H1 (cell line): ENCODE data around the gene IFT122. TPM values are rescaled to one million over a fixed set of nuclear protein-coding genes. Genes with fewer than 3 reads are reported as not detected.
A peak's percentile ranks its signal among the peaks of the same experiment; 100 is the strongest.

Source experiments
- CTCF ChIA-PET: fragments of 300-600 bp; sonication (Branson Sonifier 250); formaldehyde crosslinking; loops from one replicate; lab custom pipeline; 2021; ENCODE audit not compliant: partially characterized antibody; lab: Charles Lee
- POLR2A ChIA-PET: fragments of 300-600 bp; sonication (Branson Sonifier 250); formaldehyde crosslinking; loops from one replicate; lab custom pipeline; 2021; ENCODE audit warnings: inconsistent platforms; ENCODE audit not compliant: partially characterized antibody; lab: Charles Lee
- DNase-seq, 2 experiments: peaks; one replicate each; pipeline versions ENCODE4 v3.0.0 to v3.0.0-alpha.2; 2010 to 2022; ENCODE audit warnings: low spot score in 2 of 2, low read depth in 1 of 2, mixed read lengths in 1 of 2
- FAIRE-seq: peaks from 2 replicates; lab custom pipeline; 2011; peaks lifted over from hg19 to GRCh38; lab: Jason Lieb, UNC
- H2AFZ ChIP-seq: 2 replicates; pipeline ENCODE4 v1.8.1; 2012; ENCODE audit warnings: low read length, inconsistent platforms
- H2AK5ac ChIP-seq: 2 replicates; pipeline ENCODE4 v1.6.1; 2013; ENCODE audit warnings: low read depth, low read length
- H2BK120ac ChIP-seq: replicated peaks from 2 replicates; pipeline ENCODE3; 2013; ENCODE audit warnings: low read depth, low read length, inconsistent platforms
- H2BK12ac ChIP-seq: 2 replicates; pipeline ENCODE4 v1.6.1; 2013; ENCODE audit warnings: low read depth, low read length
- H2BK15ac ChIP-seq: 2 replicates; pipeline ENCODE4 v1.6.1; 2013; ENCODE audit warnings: low read length
- H2BK20ac ChIP-seq: 2 replicates; pipeline ENCODE4 v1.6.1; 2013; ENCODE audit warnings: low read length
- H2BK5ac ChIP-seq: 2 replicates; pipeline ENCODE4 v1.6.1; 2013; ENCODE audit warnings: low read depth, low read length
- H3K14ac ChIP-seq: 2 replicates; pipeline ENCODE4 v1.6.1; 2013; ENCODE audit warnings: inconsistent platforms; ENCODE audit not compliant: insufficient read length
- H3K18ac ChIP-seq: 2 replicates; pipeline ENCODE4 v1.6.1; 2013; ENCODE audit warnings: low read length; ENCODE audit errors: extremely low read depth
- H3K23ac ChIP-seq: 2 replicates; pipeline ENCODE4 v1.6.1; 2013; ENCODE audit warnings: inconsistent platforms; ENCODE audit not compliant: insufficient read length
- H3K23me2 ChIP-seq: 2 replicates; pipeline ENCODE4 v1.6.1; 2013; ENCODE audit warnings: low read depth, low read length
- H3K27ac ChIP-seq: 2 replicates; pipeline ENCODE4 v1.6.1; 2011; ENCODE audit warnings: low read depth, low read length, inconsistent platforms
- H3K27me3 ChIP-seq, 4 experiments: replicated peaks in 1 of 4; 1 replicate in 1 of 4; 2 replicates in 3 of 4; pipeline versions ENCODE4 v1.6.1 to v1.8.1; 2011 to 2013; ENCODE audit warnings: low read length in 3 of 4, mild to moderate bottlenecking in 3 of 4, inconsistent platforms in 2 of 4, mixed read lengths in 2 of 4, moderate library complexity in 1 of 4; ENCODE audit not compliant: control insufficient read depth in 3 of 4, insufficient read depth in 3 of 4; ENCODE audit errors: extremely low read depth in 1 of 4
- H3K36me3 ChIP-seq, 4 experiments: 2 replicates each; pipeline versions ENCODE4 v1.6.1 to v1.8.1; 2011 to 2013; ENCODE audit warnings: mild to moderate bottlenecking in 4 of 4, low read length in 3 of 4, moderate library complexity in 2 of 4, control low read depth in 1 of 4, inconsistent platforms in 1 of 4; ENCODE audit not compliant: insufficient read depth in 4 of 4, control insufficient read depth in 2 of 4
- H3K4ac ChIP-seq: replicated peaks from 2 replicates; pipeline ENCODE3; 2013; ENCODE audit warnings: low read length, low read depth, mixed read lengths, inconsistent platforms; ENCODE audit not compliant: insufficient read length
- H3K4me1 ChIP-seq, 4 experiments: replicated peaks in 1 of 4; 1 replicate in 1 of 4; 2 replicates in 3 of 4; pipeline versions ENCODE4 v1.6.1 to v1.8.1; 2011 to 2013; ENCODE audit warnings: low read length in 3 of 4, inconsistent platforms in 2 of 4, mixed read lengths in 1 of 4; ENCODE audit not compliant: insufficient read depth in 4 of 4, control insufficient read depth in 3 of 4
- H3K4me2 ChIP-seq, 2 experiments: 2 replicates each; pipeline versions ENCODE4 v1.6.1 to v1.8.1; 2011 to 2013; ENCODE audit warnings: low read depth in 2 of 2, low read length in 2 of 2, control low read depth in 1 of 2, inconsistent platforms in 1 of 2, mild to moderate bottlenecking in 1 of 2; ENCODE audit not compliant: insufficient read depth in 1 of 2
- H3K4me3 ChIP-seq, 4 experiments: fragments of 200-600, 300-600 bp in 1 of 4; sonication (generic), shearing (Covaris generic), sonication (Bioruptor Twin) in 1 of 4; 2 replicates each; pipeline versions ENCODE4 v1.5.1 to v1.8.1; 2011 to 2016; ENCODE audit warnings: low read length in 4 of 4, low read depth in 3 of 4, control low read depth in 2 of 4, inconsistent platforms in 2 of 4, mild to moderate bottlenecking in 2 of 4, mixed read lengths in 1 of 4, moderate library complexity in 1 of 4; ENCODE audit not compliant: insufficient read depth in 2 of 4; ENCODE audit errors: extremely low read depth in 1 of 4
- H3K56ac ChIP-seq: replicated peaks from 2 replicates; pipeline ENCODE3; 2013; ENCODE audit warnings: low read depth, mild to moderate bottlenecking, mixed read lengths, low read length, inconsistent platforms; ENCODE audit not compliant: insufficient read length
- H3K79me1 ChIP-seq: 2 replicates; pipeline ENCODE4 v1.6.1; 2013; ENCODE audit warnings: low read depth, low read length, control low read depth
- H3K79me2 ChIP-seq, 2 experiments: 2 replicates each; pipeline versions ENCODE4 v1.6.1 to v1.8.1; 2012 to 2013; ENCODE audit warnings: low read length in 2 of 2, mild to moderate bottlenecking in 2 of 2, inconsistent platforms in 1 of 2; ENCODE audit not compliant: insufficient read depth in 2 of 2, control insufficient read depth in 1 of 2
- H3K9ac ChIP-seq, 4 experiments: replicated peaks in 1 of 4; 1 replicate in 1 of 4; 2 replicates in 3 of 4; pipeline versions ENCODE4 v1.6.1 to v1.8.1; 2011 to 2013; ENCODE audit warnings: low read depth in 3 of 4, low read length in 3 of 4, control low read depth in 2 of 4, mild to moderate bottlenecking in 2 of 4, moderate library complexity in 2 of 4, inconsistent platforms in 1 of 4; ENCODE audit errors: extremely low read depth in 1 of 4
- H3K9me3 ChIP-seq, 2 experiments: 2 replicates each; pipeline versions ENCODE4 v1.6.1 to v1.8.1; 2012 to 2013; ENCODE audit warnings: mild to moderate bottlenecking in 2 of 2, moderate library complexity in 2 of 2, control low read depth in 1 of 2, inconsistent platforms in 1 of 2, low read depth in 1 of 2, low read length in 1 of 2, mixed read lengths in 1 of 2; ENCODE audit not compliant: insufficient read depth in 2 of 2
- H4K20me1 ChIP-seq, 2 experiments: replicated peaks in 1 of 2; 2 replicates each; pipeline versions ENCODE3 to v1.8.1; 2011 to 2013; ENCODE audit warnings: inconsistent platforms in 2 of 2, low read length in 2 of 2, mild to moderate bottlenecking in 1 of 2; ENCODE audit not compliant: insufficient read depth in 2 of 2, control insufficient read depth in 1 of 2
- H4K5ac ChIP-seq: 2 replicates; pipeline ENCODE4 v1.6.1; 2013; ENCODE audit warnings: low read length, low read depth, mixed read lengths, inconsistent platforms; ENCODE audit not compliant: insufficient read length
- H4K8ac ChIP-seq: 2 replicates; pipeline ENCODE4 v1.8.0; 2013; ENCODE audit warnings: mild to moderate bottlenecking, moderate library complexity, low read length, inconsistent platforms; ENCODE audit not compliant: insufficient read depth; ENCODE audit errors: extremely low read depth
- H4K91ac ChIP-seq: replicated peaks from 2 replicates; pipeline ENCODE3; 2013; ENCODE audit warnings: low read length, mixed read lengths, inconsistent platforms; ENCODE audit not compliant: insufficient read length
- KDM1A ChIP-seq: fragments of 200-600, 300-600 bp; sonication (generic); IDR thresholded peaks from 2 replicates; pipeline ENCODE4 v1.7.1; 2016; ENCODE audit warnings: mild to moderate bottlenecking, low read length, borderline replicate concordance
- POLR2AphosphoS5 ChIP-seq: IDR thresholded peaks from 2 replicates; pipeline ENCODE4 v1.6.1; 2011; ENCODE audit warnings: low read depth, low read length
- WGBS, 2 experiments: shearing (Covaris generic) in 1 of 2; methylation state at CpG; one replicate each; pipeline versions ENCODE4 v1.1.6 to v1.1.7; 2013 to 2015; ENCODE audit warnings: low lambda C conversion rate in 2 of 2, mixed read lengths in 2 of 2, inconsistent platforms in 1 of 2, low coverage in 1 of 2, missing lambda C conversion rate in 1 of 2; ENCODE audit not compliant: insufficient replicate concordance in 2 of 2, insufficient coverage in 1 of 2, insufficient read length in 1 of 2; ENCODE audit errors: extremely low coverage in 1 of 2, missing lambda C conversion rate in 1 of 2; 5-methylcytosine and 5-hydroxymethylcytosine counted together
- polyA plus RNA-seq, 7 experiments: library from polyadenylated mRNA; depleted of rRNA in 3 of 7; stranded (reverse) in 5 of 7; unstranded in 2 of 7; fragments of >200 nt in 5 of 7; fragments of 200-250 nt in 2 of 7; gene quantifications; 1 replicate in 5 of 7; 2 replicates in 1 of 7; 4 replicates in 1 of 7; pipeline versions ENCODE4 v1.2.1 to v1.2.3, GENCODE V29; 2011 to 2013; ENCODE audit warnings: missing spikeins in 2 of 7, mixed read lengths in 2 of 7
- total RNA-seq: library from RNA; stranded (reverse); fragmentation: NEBNext Ultra II Directional; extraction: Animal tissue kit (Norgen Biotek cat#: 25700); gene quantifications from 2 replicates; pipeline ENCODE4 v1.2.1, GENCODE V29; 2021

Gene IFT122
- total and polyA plus RNA-seq, 2 of the 8 experiments (the other 6 are each of a cell fraction or from before 2014, with no cell fraction given) = 23.7 to 25.1 TPM

GRCh38 chr3:129554356-129555152 lies 114.5 kb downstream of the IFT122 start:
- FAIRE-seq (no peak), DNase-seq (no peak)
- no peak overlapping the region for H4K8ac ChIP-seq
- no peak overlapping the region for H4K5ac ChIP-seq
- no peak overlapping the region for H2AFZ ChIP-seq
- no peaks in the 10 kb centered on the region for H3K79me1 ChIP-seq
- no peak overlapping the region for H3K4ac ChIP-seq
- no peak overlapping the region for H3K4me3 ChIP-seq
- ChIA-PET POLR2A (interaction anchor here (0.6 to 1.2 kb wide), 5 partner anchors 11 to 486 kb away, joined by 3 to 5 read pairs (median 4); a partner anchor contains a TSS), CTCF (interaction anchor here (0.8 to 11.3 kb wide), 11 partner anchors 11 to 186 kb away, joined by 3 to 93 read pairs (median 3); partner anchors contain the start of genes H1-8 and RHO)
- 0 out of 2 replicates have a peak overlapping the region, but pooled peaks have one; percentile 34 for H2BK20ac ChIP-seq
- H4K20me1 ChIP-seq = peaks cover 0 to 1% of the 10 kb centered on the region in 2 experiments
- no peaks in the 10 kb centered on the region; a peak in 1 of 7 replicates for H3K27me3 ChIP-seq
- H3K23me2 ChIP-seq = no peaks in the 10 kb centered on the region
- H2BK120ac ChIP-seq = no peak overlapping the region
- H4K91ac ChIP-seq = no peak overlapping the region
- peak overlapping the region; percentile 17; the same call in 1 of the 2 replicates for H2BK12ac ChIP-seq
- H2AK5ac ChIP-seq = 0 out of 2 replicates have a peak overlapping the region, but pooled peaks have one; percentile 34
- no peak overlapping the region; a peak in 1 of 7 replicates for H3K9ac ChIP-seq
- H3K79me2 ChIP-seq = no peaks in the 10 kb centered on the region
- no peaks in the 10 kb centered on the region for H3K9me3 ChIP-seq
- H3K14ac ChIP-seq = no peak overlapping the region
- no peaks in the 10 kb centered on the region for H3K36me3 ChIP-seq
- WGBS, 2 experiments = 80% methylated on average over 13 of the region's 13 CpGs; no CpG with 5 or more reads in 1 of the 2 experiments
- no peak overlapping the region for H3K18ac ChIP-seq
- 0 out of 2 replicates have a peak overlapping the region, but pooled peaks have one; percentile 31 for H2BK15ac ChIP-seq
- H3K23ac ChIP-seq = no peak overlapping the region
- peaks cover 3 to 22% (median 11%) of the 10 kb centered on the region in 4 experiments for H3K4me1 ChIP-seq
- no peak overlapping the region for H3K56ac ChIP-seq
- 0 out of 2 replicates have a peak overlapping the region, but pooled peaks have one; percentile 44 for H2BK5ac ChIP-seq
- H3K27ac ChIP-seq = no peak overlapping the region
- no peak overlapping the region for H3K4me2 ChIP-seq
- TF ChIP-seq KDM1A (no peak), POLR2AphosphoS5 (no peak)
